Gastroesophageal sphincter (tissue), 3 donors: ENCODE results near the gene ACTMAP.

Experiments used
- EP300 ChIP-seq: sonication (generic); formaldehyde crosslinking; IDR thresholded peaks from one replicate; pipeline ENCODE4 v1.6.1; 2017; ENCODE audit warnings: antibody characterized with exemption, mild to moderate bottlenecking
- POLR2A ChIP-seq, 2 donors: fragments of 450-650 bp; IDR thresholded peaks; one replicate each; pipeline ENCODE4 v1.6.1; 2017; ENCODE audit warnings: antibody characterized with exemption in 2 of 2, mild to moderate bottlenecking in 2 of 2, moderate library complexity in 1 of 2
- TF ChIP-seq, protein P1 (sequence below), 4 experiments: fragments of 200-600 bp in 2 of 4; fragments of 450-650 bp in 2 of 4; sonication (generic) in 1 of 4; IDR thresholded peaks; one replicate each; pipeline ENCODE4 v1.5.1; 2017 to 2019; ENCODE audit warnings: antibody characterized with exemption in 4 of 4, mild to moderate bottlenecking in 2 of 4, moderate library complexity in 2 of 4

- TF ChIP-seq, protein P1, sequence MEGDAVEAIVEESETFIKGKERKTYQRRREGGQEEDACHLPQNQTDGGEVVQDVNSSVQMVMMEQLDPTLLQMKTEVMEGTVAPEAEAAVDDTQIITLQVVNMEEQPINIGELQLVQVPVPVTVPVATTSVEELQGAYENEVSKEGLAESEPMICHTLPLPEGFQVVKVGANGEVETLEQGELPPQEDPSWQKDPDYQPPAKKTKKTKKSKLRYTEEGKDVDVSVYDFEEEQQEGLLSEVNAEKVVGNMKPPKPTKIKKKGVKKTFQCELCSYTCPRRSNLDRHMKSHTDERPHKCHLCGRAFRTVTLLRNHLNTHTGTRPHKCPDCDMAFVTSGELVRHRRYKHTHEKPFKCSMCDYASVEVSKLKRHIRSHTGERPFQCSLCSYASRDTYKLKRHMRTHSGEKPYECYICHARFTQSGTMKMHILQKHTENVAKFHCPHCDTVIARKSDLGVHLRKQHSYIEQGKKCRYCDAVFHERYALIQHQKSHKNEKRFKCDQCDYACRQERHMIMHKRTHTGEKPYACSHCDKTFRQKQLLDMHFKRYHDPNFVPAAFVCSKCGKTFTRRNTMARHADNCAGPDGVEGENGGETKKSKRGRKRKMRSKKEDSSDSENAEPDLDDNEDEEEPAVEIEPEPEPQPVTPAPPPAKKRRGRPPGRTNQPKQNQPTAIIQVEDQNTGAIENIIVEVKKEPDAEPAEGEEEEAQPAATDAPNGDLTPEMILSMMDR (IDR thresholded peaks at IDR 0.05): no peak
- TF ChIP-seq EP300 (no peak), POLR2A (IDR thresholded peaks at IDR 0.05) (no peak)
These were observed 32.9 kb downstream of the ACTMAP start for GRCh38 chr19:40717325-40717879.
